ENCODE results near the gene ACE2.

DNA sequence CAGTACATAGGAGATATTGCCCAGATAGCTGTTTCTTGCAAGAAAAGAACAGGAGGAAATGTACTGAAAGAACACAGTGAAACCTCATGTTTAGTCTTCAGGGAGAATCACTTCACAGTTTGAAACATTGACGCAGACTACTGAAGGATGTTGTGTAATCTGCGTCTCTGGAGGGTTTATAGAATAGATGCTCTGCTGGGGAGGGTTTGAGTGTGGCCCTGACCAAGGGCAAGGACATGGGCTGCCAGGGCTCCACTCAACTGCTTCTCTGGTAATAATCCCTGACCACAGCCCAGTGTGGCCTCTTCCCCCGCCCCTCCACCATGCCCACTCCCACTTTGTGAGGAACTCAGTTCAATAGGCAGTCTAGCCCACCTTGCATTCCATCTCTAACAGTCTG, 15.8 kb upstream of the ACE2 start:
- no peak for TF ChIP-seq CHD2 (IDR thresholded peaks at IDR 0.05; ENCODE audit: low read length)
- TF ChIP-seq SRF (IDR thresholded peaks at IDR 0.05; ENCODE audit: low read depth, low read length) = no peak
- TF ChIP-seq POLR2A (IDR thresholded peaks at IDR 0.05; ENCODE audit: control extremely low read depth in 1 of 2, low read depth in 2 of 2, low read length in 2 of 2) = no peak
- no peak for TF ChIP-seq EP300 (IDR thresholded peaks at IDR 0.05; ENCODE audit: borderline replicate concordance in 1 of 2, low read depth in 2 of 2, low read length in 2 of 2)
- no peak for TF ChIP-seq SIN3A (conservative IDR thresholded peaks at IDR 0.05 in 1 of 2, IDR thresholded peaks at IDR 0.05 in 1 of 2; ENCODE audit: low read depth in 1 of 2, low read length in 2 of 2)
- no peak for TF ChIP-seq SP2 (IDR thresholded peaks at IDR 0.05; ENCODE audit: low read length)
- no peak for TF ChIP-seq TBP (IDR thresholded peaks at IDR 0.05; ENCODE audit: low read depth, low read length)
- no peak for TF ChIP-seq POLR2AphosphoS5 (IDR thresholded peaks at IDR 0.05; ENCODE audit: low read depth, low read length)
- no peak for TF ChIP-seq MAX (IDR thresholded peaks at IDR 0.05)
- TF ChIP-seq, protein P1, sequence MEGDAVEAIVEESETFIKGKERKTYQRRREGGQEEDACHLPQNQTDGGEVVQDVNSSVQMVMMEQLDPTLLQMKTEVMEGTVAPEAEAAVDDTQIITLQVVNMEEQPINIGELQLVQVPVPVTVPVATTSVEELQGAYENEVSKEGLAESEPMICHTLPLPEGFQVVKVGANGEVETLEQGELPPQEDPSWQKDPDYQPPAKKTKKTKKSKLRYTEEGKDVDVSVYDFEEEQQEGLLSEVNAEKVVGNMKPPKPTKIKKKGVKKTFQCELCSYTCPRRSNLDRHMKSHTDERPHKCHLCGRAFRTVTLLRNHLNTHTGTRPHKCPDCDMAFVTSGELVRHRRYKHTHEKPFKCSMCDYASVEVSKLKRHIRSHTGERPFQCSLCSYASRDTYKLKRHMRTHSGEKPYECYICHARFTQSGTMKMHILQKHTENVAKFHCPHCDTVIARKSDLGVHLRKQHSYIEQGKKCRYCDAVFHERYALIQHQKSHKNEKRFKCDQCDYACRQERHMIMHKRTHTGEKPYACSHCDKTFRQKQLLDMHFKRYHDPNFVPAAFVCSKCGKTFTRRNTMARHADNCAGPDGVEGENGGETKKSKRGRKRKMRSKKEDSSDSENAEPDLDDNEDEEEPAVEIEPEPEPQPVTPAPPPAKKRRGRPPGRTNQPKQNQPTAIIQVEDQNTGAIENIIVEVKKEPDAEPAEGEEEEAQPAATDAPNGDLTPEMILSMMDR (IDR thresholded peaks at IDR 0.05; ENCODE audit: control extremely low read depth in 1 of 3, insufficient read depth in 1 of 3, low read depth in 1 of 3, low read length in 3 of 3) = no peak
